Choroid plexus epithelial cell (primary cell): ENCODE data around the gene AATK.

ENCODE experiments used
- DNase-seq: peaks from one replicate; pipeline ENCODE4 v3.0.0-alpha.2; 2010; ENCODE audit warnings: low read depth
- H3K4me3 ChIP-seq: 2 replicates; pipeline ENCODE4 v1.5.1; 2011; ENCODE audit warnings: low read depth, mild to moderate bottlenecking, control low read depth, low read length, moderate library complexity
- TF ChIP-seq, protein P1 (sequence below): conservative IDR thresholded peaks from 2 replicates; pipeline ENCODE4 v1.5.1; 2011; ENCODE audit warnings: low read depth, mild to moderate bottlenecking, control low read depth, inconsistent platforms, low read length, moderate library complexity

The AATK gene

DNA sequence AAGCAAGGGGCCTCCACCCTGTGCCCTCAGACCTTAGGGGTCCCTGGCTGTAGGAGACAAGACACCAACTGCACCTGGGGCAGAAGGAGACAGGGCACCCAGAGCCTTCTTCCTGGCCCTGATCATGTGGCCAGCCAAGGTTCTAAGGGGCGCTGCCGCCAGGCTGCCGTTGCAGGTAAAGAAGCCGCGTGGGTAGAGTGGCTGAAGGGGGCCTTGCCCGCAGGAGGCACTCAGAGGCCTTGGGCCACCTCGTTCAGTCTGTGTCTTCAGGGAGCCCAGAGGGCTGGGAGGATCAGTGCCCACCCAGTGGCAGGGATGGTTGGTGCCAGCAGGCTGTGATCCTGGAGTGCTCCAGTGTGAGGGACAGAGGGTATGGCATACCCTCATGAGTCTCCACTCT is 1.6 kb upstream of the AATK start:
- TF ChIP-seq, protein P1, sequence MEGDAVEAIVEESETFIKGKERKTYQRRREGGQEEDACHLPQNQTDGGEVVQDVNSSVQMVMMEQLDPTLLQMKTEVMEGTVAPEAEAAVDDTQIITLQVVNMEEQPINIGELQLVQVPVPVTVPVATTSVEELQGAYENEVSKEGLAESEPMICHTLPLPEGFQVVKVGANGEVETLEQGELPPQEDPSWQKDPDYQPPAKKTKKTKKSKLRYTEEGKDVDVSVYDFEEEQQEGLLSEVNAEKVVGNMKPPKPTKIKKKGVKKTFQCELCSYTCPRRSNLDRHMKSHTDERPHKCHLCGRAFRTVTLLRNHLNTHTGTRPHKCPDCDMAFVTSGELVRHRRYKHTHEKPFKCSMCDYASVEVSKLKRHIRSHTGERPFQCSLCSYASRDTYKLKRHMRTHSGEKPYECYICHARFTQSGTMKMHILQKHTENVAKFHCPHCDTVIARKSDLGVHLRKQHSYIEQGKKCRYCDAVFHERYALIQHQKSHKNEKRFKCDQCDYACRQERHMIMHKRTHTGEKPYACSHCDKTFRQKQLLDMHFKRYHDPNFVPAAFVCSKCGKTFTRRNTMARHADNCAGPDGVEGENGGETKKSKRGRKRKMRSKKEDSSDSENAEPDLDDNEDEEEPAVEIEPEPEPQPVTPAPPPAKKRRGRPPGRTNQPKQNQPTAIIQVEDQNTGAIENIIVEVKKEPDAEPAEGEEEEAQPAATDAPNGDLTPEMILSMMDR, result no peak
- DNase-seq, result no peak
- no peak overlapping the region for H3K4me3 ChIP-seq

DNA sequence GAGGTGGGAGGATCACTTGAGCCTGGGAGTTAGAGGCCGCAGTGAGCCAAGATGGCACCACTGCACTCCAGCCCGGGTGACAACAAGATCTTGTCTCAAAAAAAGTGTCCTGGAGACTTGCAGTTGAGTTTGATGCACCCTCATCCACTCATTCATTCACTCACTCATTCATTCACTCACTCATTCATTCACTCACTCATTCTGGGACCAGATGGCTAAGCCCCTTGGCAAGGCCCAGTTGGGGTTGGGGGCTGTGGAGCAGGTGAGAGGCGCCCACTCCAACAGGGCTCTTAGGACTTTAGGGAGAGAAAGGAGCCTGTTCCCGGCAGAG is 1.1 kb upstream of the AATK start:
- DNase-seq, result no peak
- no peak overlapping the region for H3K4me3 ChIP-seq
- TF ChIP-seq, protein P1, result no peak

DNA sequence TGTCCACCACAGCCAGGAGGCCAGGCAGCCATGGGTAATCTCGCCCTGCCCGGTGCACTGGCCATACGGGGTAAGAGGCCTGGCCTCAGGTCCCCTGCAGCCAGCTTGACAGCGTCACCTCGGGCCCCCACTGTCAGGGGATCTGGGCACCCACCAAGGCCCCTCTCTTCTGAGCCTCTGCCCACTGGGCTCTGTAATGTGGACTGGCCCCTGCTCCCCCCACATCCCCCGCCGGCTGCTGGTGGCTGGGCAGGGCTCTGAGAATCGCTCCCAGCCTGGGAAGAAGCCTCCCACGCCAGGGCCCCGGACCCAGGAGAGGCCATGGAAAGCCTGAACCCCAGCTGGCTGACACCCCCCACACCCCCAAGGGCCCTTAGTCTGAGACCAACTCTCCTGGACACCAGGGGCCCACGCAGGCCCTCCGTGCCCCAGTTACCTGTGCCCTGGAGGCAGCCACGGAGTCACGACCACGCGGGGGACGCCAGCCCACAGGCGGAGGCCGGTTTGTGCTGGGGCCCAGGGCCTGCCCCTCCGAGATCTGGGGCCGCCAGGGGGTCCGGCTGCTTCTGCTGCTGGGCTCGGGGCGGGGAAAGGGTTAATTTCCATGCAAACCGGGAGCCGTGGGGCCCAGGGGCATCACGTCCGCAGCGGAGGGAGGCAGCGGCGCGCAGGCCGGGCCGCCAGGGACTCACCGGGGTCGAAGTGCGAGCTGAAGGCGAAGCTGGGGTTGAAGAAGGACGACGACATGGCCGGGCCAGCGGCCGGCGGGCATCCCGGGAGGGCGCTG is 582 bp downstream of the AATK start, which contains the start of gene PVALEF:
Gene PVALEF, plus strand, starts transcription at position 262 of the 787 bp plus-strand sequence. CDS start 15,720 bp downstream, outside the sequence.
- no peak within 1 kb of the TSS for H3K4me3 ChIP-seq
- TF ChIP-seq, protein P1, result no peak
- no peak for DNase-seq

DNA sequence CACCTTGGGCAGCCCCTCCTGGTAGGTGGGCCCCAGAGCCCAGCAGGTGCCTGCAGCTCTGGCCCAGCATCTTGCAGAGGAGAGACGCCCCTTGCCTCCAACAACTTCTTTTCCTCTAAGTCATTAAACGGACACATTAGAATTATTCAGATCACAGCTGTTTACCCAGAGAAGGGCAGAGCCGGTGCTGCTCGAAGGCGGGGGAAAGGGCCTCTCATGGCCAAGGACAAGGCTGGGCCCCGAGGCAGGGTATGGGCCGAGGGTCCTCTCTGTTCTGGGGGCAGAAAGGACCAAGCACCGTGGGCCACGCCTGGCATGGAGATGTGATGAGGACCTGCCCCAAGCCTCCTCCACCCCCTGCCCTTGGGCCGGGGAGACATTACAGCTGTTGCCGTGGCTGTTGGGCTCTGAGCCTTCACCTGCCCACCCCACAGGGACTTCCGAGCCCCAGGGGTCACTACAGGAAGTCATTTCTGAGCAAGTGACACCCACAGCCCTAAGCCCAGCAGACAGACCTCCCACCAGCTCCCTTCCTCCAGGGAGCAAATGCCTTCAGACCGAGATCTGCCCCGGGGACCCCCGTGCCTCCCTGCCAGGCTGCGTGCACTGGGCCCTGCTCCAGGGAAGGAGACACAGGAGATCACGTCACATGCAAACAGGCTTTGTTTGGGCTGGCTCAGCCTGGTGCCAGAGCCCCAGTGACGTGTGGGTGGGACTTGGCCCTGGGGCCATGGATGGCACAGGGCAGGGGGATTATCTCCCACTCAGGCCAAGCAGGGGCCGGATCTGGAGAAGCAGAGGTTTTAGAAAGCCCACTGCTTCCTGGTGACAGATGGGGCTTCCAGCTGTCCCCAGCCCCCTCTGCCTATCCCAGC is 1.4 kb downstream of the AATK start:
- no peak overlapping the region for H3K4me3 ChIP-seq
- DNase-seq, result no peak
- TF ChIP-seq, protein P1, result no peak

DNA sequence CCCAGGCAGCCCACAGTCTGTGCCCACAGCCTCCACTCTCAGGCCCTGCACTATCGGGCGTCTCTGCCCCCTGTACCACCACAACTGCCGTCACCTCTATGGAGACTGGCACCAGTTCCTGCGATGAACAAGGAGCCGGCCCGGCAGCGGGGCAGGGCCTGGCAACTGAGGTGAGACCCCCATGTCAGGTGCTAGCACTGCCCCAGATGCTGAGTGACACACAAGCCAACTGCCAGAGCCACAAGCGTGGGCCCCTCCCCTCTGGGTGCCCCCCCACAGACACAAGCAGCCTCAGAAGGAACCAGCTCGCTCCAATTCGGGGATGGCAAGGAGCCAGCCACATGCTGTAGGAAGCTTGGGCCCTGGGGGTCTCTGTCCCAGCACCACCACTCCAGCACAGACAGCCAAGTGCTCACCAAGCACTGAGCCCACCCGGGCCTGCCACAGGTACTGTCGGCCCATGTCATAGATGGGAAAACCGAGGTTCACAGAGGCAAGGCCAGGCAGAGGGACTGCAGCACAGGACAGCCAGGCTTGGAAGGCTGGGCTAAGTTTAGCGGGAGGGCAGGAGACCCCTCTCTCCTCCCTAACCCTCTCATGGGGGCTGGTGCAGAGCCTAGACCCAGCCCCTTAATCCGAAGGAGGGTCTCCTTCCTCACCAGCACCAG is 2.2 kb downstream of the AATK start:
- no peak overlapping the region for H3K4me3 ChIP-seq
- no peak for DNase-seq
- TF ChIP-seq, protein P1, result no peak

DNA sequence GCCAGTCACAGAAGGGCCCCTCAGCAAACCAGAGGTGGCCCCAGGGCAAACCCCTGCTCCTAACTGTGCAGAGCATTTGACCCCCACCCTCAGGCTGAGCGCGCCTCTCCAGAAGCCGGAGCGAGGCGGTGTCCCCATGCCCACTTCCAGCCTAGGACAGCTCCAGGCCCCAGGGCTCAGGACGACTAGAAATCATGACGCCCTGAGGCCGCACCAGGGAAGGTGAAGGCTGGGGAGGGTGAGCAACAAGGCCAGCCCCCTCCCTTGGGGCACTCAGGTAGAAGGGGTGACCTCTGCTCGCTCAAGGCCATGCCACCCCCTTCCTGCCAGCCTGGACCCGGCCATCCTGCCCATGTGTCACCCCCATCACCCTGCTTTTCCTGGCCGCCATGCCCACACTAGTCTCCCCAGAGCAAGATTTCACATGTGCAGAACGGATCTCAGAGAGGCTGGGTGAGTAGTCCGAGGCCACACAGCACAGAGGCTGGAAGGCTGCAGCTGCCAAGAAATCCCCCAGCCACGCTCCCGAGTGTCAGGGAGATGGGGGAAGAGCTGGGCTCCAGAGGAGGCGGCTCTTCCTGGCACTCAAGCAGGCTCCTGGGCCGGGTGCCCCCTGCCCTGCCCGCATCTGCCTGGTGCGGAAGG is 2.8 kb downstream of the AATK start:
- no peak for DNase-seq

More for the DNA sequence above, 2.8 kb downstream of the AATK start:
- TF ChIP-seq, protein P1, result no peak
- no peak overlapping the region for H3K4me3 ChIP-seq
